ENCODE measurements around the gene ATP6V0C.
"Not testable (repeated sequence)": the region's sequence is repeated elsewhere in the genome, so short reads cannot be mapped to it uniquely, and the experiment has no call there.

Gene ATP6V0C

DNA sequence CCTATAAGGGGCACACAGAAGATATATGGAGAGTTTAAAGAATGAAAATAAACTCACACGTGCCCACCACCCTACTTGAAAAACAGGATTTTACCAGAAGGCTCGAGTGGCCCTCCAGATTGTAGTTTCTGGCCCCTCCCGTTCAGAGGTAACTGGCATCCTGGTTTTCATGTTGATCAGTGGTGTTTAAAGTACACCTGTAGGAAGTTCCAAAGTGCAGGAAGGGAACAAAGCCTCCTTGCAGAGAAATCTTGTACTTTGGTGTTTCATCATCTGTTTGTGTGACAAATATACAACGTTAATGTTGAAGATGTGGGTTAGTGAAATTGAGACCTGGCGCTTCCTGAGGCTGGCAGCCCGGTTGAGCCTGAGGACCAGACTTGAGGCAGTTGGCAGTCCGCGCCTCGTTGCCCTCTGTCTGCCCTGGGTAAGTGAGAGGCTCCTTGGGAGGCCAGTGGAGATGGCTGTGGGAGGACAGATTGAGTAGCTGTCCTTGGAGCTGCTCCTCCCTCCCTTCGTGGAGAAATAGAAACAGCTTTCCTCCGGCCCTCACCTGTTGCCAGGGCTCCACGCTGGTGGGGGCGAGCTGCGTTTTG, 36.6 kb downstream of the ATP6V0C start:
- DNase-seq (ENCODE audit: low read depth in 3 of 3) = not testable (repeated sequence)

DNA sequence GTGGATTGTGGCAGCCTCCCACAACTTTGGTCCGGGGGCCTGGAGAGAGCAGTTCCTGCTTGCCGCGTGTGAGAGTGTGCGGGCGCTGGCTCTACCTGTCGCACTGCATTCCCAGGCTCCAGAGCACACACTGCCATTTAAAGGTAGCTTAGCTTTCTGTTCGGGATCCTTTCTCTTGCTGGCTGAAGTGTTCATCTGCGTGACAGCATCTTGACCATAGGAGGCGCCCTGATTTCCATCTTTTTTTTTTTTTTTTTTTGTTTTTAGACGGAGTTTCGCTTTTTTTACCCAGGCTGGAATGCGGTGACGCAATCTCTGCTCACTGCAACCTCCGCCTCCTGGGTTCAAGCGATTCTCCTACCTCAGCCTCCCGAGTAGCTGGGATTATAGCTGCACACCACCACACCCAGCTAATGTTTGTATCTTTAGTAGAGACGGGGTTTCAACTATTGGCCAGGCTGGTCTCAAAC, 37.7 kb downstream of the ATP6V0C start:
- DNase-seq (ENCODE audit: low read depth in 3 of 3) = not testable (repeated sequence)

- not testable (repeated sequence) for DNase-seq (ENCODE audit: low read depth in 3 of 3)
Measured at GRCh38 chr16:2554709-2555425, 41.1 kb downstream of the ATP6V0C start.

- not testable (repeated sequence) for DNase-seq (ENCODE audit: low read depth in 3 of 3)
Measured at GRCh38 chr16:2557150-2557549, 43.4 kb downstream of the ATP6V0C start.

DNA sequence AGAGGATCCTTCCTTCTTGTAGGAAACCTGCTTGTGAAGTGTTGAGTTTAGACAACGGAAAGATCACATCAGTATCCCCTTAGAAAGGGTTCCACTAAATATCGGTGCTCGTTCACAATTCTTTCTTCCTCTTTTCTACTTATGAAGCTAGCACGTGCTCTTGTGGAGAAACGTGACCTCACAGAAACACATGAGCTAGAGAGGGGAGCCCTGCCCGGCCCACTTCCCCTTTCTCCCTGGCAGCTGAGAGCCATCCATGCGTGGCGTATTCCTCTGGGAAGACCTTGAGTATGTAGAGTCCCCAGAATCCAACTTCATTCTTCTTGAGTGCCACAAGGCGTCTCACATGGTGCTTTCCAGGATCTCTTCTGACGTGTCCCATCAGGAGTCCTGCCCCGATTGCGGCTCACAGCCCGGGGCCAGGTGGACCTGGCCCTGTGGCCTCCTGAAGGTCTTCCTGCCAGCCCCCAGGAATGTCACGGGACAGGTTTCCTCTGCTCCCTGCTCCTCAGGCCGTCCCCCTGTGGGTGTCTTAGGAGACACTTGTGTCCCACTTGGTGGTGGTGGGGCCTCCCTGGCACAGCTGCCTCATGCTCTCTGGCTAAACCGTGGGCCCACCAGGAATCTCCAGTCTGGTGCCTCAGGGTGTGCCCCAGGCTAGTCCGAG, 46.5 kb downstream of the ATP6V0C start:
- not testable (repeated sequence) for DNase-seq (ENCODE audit: low read depth in 3 of 3)

GRCh38 chr16:2560798-2561133, 47.0 kb downstream of the ATP6V0C start:
- DNase-seq (ENCODE audit: low read depth in 3 of 3) = peak in 2 of 3 experiments; percentile 22 to 67

GRCh38 chr16:2567506-2567905, 53.8 kb downstream of the ATP6V0C start:
- not testable (repeated sequence) for DNase-seq (ENCODE audit: low read depth in 3 of 3)

- not testable (repeated sequence) for DNase-seq (ENCODE audit: low read depth in 3 of 3)
Measured at GRCh38 chr16:2568573-2568972, 54.8 kb downstream of the ATP6V0C start.

Data from stimulated activated CD4-positive, alpha-beta T cell treated with anti-CD3 and anti-CD28 coated beads, TNF-alpha, amount 100 ng/mL, for 24 hours (primary cell).